ENCODE results near the gene PRSS57. TPM values are rescaled to one million over a fixed set of nuclear protein-coding genes. Genes with fewer than 3 reads are reported as not detected.
A peak's percentile ranks its signal among the peaks of the same experiment; 100 is the strongest.

PRSS57 gene
- total RNA-seq, 1 experiment from 2014 or later = not detected

DNA sequence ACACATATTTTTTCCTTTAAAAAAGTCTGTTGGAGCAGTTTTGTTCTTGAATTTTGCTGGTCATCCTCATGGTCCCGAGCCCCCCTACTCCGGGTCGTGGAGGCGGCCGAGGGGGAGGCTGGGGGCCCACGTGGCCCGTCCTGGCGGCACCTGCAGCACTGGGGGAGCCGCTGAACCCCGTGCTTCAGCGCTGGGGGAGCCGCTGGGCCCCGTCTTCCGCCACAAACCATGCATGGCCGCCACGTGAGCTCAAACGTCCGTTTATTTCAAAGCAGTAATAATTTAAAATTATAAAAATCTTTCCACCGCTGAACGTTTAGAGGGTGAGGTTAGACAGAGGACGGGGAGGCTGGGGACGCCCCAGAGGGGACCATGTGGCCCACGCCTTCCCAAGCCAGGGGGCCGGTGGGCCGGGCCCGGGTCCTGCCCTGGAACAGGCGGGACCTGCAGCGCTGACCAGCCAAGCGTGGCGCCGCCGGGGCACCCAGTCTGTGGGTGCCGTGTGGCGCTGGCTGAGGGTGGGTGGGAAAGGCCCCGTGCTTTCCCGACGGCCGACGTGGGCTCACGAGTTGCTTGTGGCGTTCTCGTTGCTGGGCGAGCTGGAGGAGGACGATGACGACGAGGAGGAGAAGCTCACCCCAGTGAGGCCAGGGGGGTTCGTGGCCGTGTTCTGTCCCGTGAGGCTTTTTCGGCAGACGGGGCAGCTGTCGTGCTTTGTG is 47.5 kb downstream of the PRSS57 start:
- in situ Hi-C loops (cut with HindIII; ENCODE audit: low pct_unique_long_range_greater_than_20kb, low sequenced_read_pairs) = no loop called here
- DNase-seq (ENCODE audit: low read depth) = no peak

DNA sequence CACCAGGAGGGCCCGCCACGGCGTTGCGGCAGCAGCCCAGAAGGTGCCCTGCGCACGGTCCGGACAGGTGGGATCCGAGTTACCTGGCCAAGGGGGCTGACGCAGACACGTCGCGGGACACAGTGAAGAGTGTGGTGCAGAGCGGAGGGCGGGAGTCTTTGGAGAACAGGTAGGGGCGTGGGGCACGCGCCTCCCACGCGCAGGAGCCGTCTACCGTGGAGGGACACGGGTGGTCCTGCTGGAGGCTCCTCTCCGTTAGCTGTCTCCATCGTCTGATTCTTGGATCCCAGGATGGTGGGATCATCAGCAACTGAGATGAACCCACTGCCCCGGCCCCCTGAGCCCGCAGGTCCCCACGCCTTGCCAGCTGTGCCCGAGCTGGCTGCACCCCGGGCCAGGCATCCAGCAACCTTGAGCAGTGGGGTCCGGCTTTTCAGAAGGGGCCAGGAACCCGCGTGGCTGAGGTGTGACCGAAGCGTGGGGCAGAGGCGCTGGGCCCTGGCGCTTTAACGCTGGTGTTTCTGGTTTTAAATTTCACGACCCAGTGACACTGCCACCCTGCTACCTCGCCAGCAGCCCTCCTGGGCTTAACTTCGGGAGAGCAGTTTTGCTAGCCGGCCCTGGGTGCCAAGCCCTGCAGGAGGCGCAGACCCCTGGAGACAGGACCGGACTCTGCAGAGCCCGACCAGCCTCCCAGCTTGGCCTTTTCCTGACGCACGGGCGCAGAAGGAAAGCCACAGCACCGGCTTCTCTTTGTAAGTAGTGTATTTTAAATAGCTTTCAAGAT is 48.3 kb downstream of the PRSS57 start:
- no peak for DNase-seq (ENCODE audit: low read depth)
- in situ Hi-C loops (cut with HindIII; ENCODE audit: low pct_unique_long_range_greater_than_20kb, low sequenced_read_pairs) = no loop called here

DNA sequence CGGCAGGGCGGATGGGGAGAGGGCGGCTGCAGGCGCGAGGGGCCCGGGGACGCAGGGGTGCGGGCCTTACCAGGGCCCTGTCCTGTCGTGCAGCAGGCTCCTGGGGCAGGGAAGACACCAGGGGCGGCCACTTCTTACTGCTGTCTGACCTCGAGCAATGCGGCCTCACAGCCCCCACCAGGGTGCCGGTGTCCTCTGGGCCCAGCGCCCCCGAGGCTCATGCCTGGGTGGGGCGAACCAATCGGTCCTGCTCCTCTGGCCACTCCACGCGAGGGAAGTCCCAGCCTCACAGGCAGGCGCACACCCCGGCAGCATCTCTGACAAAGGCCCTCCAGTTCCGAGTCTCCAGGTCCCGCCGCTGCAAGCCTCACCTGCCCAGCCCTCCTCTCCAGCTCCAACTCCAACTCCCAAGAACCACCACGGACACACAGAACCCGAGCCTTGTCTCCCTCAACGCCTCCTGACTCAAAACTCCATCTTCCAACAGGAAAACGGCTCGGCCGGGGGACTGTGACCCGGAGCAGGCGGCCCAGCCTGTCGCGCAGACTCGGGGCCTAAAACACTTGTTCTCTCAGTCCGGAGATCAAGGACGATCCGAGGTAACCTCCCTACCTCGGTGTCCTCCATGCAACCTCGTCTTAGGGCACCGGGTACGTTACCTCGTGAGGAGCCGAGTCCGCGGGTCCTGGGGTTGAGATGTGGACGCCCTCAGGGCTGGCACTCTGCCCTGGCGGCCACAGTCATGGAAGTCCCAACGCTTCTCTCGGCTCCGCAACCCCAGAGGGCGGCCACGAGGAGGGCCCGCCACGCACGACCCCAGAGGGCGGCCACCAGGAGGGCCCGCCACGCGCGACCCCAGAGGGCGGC is 49.1 kb downstream of the PRSS57 start:
- in situ Hi-C loops (cut with HindIII; ENCODE audit: low pct_unique_long_range_greater_than_20kb, low sequenced_read_pairs) = no loop called here

DNA sequence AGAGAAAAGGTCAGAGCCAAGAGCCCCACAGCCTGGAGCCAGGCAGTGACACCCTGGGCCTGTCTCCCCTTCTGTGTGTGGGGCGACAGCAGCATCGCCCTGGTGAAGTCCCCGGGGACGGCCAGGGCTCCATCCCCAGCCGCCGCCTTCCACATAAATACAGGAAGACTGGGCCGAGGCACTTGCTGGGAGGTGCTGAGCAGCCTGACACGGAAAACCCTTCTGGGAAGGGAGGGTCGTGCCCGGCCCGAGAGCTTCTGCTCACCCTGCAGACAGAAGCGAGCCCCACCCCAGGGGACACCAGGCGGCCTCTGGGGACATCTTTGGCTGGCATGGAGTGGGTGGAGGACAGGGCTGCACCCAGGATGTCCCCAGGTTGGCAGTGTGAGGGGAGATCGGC is 50.5 kb downstream of the PRSS57 start:
- no peak for DNase-seq (ENCODE audit: low read depth)
- in situ Hi-C loops (cut with HindIII; ENCODE audit: low pct_unique_long_range_greater_than_20kb, low sequenced_read_pairs) = no loop called here

More for the DNA sequence above, 49.1 kb downstream of the PRSS57 start:
- DNase-seq (ENCODE audit: low read depth) = no peak

DNA sequence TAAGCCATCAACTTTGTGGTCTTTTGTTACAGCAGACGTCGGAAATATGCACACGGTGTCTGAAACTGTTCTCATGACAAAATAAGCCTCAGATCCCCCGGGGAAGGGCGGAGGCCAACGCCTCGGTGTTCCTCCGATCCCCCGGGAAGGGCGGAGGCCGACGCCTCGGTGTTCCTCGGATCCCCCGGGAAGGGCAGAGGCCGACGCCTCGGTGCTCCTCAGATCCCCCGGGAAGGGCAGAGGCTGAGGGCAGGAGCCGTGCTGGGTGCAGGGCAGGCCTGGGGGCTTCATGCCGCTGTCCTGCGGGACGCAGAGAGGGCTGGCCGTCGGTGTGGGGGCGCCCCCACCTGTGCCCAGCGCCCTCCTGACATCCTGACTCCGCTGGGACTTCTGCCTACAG is 50.9 kb downstream of the PRSS57 start:
- no peak for DNase-seq (ENCODE audit: low read depth)
- in situ Hi-C loops (cut with HindIII; ENCODE audit: low pct_unique_long_range_greater_than_20kb, low sequenced_read_pairs) = no loop called here

DNA sequence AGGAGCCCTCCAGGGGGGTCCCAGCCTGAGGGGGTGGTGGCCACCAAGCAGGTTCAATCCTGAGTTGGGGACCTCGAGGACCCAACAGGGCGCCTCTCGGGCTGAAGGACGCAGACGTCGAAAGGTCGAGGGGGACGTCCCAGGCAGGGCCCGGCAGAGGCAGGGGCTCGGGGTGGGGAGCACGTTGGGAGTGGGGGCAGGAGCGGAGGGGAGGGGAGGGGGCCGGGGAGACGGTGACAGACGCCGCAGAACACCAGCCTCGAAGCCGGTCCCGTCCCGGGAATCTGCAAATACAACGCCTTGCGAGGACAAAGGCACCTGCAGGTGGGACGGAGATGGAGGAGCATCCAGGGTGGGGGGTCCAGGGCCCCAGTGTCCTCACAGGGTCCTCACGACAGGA is 51.5 kb downstream of the PRSS57 start:
- in situ Hi-C loops (cut with HindIII; ENCODE audit: low pct_unique_long_range_greater_than_20kb, low sequenced_read_pairs) = no loop called here

DNA sequence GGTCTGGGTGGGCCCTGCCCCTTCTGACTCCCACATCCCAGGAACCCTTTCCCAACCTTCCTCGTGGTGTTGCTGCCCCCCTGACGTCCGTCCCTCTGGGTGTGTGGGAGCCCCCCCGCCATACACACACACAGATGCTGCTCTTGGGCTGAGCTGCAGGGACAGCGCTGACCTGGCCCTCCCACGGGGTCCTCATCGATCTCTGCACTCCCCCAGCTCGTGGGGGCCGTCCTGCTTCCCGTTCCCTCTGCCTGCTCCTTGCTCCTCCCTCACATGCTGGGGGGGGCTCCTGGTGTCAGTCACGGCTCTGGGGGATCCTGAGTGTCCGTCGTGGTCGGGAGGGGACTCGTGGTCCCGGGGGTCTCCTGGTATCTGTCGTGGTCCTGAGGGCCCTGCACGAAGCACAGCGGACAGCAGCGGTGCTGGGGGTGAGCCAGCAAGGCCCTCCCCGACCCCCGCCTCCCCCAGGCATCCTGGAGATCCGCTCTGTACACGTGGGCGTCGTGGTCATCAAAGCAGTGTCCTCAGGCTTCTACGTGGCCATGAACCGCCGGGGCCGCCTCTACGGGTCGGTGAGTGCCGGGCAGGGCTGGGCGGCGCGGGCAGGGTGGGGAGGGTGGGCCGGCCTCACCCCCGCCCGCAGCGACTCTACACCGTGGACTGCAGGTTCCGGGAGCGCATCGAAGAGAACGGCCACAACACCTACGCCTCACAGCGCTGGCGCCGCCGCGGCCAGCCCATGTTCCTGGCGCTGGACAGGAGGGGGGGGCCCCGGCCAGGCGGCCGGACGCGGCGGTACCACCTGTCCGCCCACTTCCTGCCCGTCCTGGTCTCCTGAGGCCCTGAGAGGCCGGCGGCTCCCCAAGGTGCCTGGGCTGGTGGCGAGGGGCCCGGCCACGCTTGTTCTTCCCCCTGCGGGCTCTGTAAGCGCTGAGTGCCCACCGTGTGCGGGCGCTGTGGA is 52.2 kb downstream of the PRSS57 start:
- in situ Hi-C loops (cut with HindIII; ENCODE audit: low pct_unique_long_range_greater_than_20kb, low sequenced_read_pairs) = no loop called here
- DNase-seq (ENCODE audit: low read depth) = no peak

More for the DNA sequence above, 51.5 kb downstream of the PRSS57 start:
- no peak for DNase-seq (ENCODE audit: low read depth)

DNA sequence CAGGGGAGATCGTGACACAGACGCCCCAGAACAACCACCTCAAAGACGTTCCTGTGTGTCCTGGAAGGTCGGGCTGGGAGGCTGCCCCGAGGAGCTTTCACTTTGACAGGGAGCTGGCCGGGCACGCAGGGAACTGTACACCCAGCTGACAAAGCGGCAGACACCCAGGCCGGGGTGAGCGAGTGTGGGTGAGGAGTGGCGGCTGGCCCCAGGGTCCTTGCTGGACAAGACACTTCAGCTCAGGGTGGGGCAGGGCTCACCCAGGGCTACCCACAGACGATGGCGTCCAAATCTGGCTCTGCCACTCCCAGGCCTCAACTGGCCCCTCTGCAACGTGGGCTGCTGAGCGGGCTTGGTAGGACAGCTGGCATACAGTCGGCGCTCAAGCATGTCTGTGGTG is 53.5 kb downstream of the PRSS57 start:
- in situ Hi-C loops (cut with HindIII; ENCODE audit: low pct_unique_long_range_greater_than_20kb, low sequenced_read_pairs) = no loop called here
- no peak for DNase-seq (ENCODE audit: low read depth)

DNA sequence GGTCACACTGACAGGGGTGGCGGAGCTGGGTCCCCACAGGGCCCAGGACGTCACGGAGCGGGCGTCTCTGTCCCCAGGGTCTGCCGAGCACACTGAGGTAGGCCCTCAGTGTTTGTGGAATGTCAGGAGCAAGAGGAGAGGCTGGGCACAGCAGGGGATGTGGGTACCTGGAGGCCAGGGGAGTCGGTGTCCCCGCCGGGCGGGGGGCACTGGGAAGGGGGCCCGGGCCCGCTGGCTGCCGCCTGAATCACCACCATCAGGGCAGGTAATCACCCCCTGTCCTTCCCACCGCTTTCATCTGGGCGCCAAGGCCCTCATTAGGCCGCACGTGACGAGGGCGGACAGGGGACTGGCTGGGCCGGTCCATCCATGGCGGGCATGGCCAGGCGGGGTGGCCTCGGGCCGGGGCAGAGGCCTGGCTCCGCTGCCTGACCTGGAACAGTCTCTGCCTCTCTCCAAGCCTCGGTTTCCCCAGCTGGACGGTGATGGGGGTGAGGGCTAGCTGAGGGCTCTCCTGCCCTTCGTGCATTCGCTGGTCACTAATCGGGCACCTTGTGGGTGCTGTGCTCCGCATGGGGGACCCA is 54.6 kb downstream of the PRSS57 start:
- DNase-seq (ENCODE audit: low read depth) = no peak
- in situ Hi-C loops (cut with HindIII; ENCODE audit: low pct_unique_long_range_greater_than_20kb, low sequenced_read_pairs) = no loop called here

DNA sequence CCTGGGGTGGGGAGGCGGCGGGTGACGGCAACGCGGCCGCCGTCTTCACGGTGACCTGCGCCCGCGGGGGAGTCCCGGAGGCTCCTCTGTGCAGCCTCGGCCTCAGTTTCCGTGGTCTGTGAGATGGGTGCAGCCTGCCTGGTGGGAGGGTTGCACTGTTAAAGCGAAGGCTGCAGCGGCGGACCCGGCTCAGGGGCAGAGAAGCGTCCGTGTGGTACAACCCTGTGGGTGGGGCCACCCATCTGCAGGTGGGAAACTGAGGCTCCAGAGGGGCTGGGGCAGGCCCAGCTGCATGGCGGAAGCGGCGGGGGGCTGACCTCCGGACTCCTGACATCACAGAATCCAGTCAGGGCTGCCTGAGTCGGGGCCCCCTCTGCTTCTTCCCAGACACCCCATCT is 55.1 kb downstream of the PRSS57 start:
- no peak for DNase-seq (ENCODE audit: low read depth)
- in situ Hi-C loops (cut with HindIII; ENCODE audit: low pct_unique_long_range_greater_than_20kb, low sequenced_read_pairs) = no loop called here

DNA sequence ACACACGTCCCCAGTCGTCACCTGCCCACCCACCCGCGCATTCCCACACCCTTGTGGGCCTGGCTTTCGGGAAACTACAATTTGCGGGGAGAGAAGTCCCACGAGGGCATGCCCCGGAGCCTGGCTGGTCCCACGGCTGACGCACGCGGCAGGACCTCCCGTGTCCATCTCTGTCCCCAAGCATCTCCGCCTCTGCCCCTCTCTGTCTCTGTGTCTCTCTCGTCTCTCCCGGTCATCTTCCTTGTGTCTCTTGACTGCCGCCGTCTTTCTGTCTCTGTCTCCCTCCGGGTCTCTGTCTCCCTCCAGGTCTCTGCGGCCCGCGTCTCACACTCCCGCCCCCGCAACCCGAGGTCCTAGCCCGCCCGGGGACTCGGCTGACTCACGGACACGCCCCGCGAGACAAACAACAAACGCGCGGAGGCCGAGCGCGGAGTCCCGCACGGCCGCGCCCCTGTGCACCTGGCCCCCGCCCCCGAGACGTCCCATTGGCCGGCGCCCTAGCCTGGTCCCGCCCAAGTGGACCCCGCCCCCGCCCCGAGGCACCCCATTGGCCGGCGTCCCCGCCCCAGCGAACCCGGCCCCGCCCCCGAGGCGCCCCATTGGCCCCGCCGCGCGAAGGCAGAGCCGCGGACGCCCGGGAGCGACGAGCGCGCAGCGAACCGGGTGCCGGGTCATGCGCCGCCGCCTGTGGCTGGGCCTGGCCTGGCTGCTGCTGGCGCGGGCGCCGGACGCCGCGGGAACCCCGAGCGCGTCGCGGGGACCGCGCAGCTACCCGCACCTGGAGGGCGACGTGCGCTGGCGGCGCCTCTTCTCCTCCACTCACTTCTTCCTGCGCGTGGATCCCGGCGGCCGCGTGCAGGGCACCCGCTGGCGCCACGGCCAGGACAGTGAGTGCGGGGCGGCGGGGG is 55.7 kb downstream of the PRSS57 start, which contains the start of gene FGF22:
TSS of gene FGF22 (plus strand) at position 627 of the 908 bp plus-strand sequence. CDS start at position 674, 47 bp downstream.
- peak; percentile 64 for DNase-seq (ENCODE audit: low read depth)
- in situ Hi-C loops (cut with HindIII; ENCODE audit: low pct_unique_long_range_greater_than_20kb, low sequenced_read_pairs) = no loop called here

DNA sequence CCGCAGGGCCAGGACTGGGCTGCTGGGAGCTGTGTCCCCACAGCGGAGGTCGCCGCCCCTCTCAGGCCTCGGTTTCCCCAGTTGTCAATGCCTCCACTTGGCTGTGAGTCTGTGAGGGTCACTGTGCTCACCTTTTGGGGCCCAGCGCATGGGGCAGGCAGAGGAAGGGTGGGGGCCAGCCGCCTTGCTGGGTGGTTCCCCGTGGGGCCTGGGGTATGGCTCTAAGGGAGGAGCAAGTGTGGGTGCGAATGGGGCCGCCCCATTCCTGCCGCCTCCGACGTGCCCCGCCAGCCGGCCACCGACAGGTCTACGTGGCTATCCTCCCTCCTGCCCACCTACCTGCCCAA is 56.4 kb downstream of the PRSS57 start:
- no peak for DNase-seq (ENCODE audit: low read depth)
- in situ Hi-C loops (cut with HindIII; ENCODE audit: low pct_unique_long_range_greater_than_20kb, low sequenced_read_pairs) = no loop called here

Other genes starting within 250 kb of the PRSS57 start
- gene SHC2, start 234.4 kb downstream of the PRSS57 start, total RNA-seq (2014; rRNA removed; shearing (Covaris generic); ENCODE audit: low replicate concordance) = 0.98 and 1.2 TPM in 2 replicates
- not detected in 2 replicates for gene MADCAM1, start 199.0 kb downstream of the PRSS57 start, total RNA-seq (2014; rRNA removed; shearing (Covaris generic); ENCODE audit: low replicate concordance)
- gene TPGS1, start 188.0 kb downstream of the PRSS57 start, total RNA-seq (2014; rRNA removed; shearing (Covaris generic); ENCODE audit: low replicate concordance) = 27.3 and 47.1 TPM in 2 replicates
- gene CDC34, start 163.7 kb downstream of the PRSS57 start, total RNA-seq (2014; rRNA removed; shearing (Covaris generic); ENCODE audit: low replicate concordance) = 35.0 and 38.4 TPM in 2 replicates
- not detected in 2 replicates for gene GZMM, start 151.4 kb downstream of the PRSS57 start, total RNA-seq (2014; rRNA removed; shearing (Covaris generic); ENCODE audit: low replicate concordance)
- gene BSG, start 122.9 kb downstream of the PRSS57 start, total RNA-seq (2014; rRNA removed; shearing (Covaris generic); ENCODE audit: low replicate concordance) = 255 and 330 TPM in 2 replicates
- 2.1 and 3.2 TPM in 2 replicates for gene HCN2, start 105.6 kb downstream of the PRSS57 start, total RNA-seq (2014; rRNA removed; shearing (Covaris generic); ENCODE audit: low replicate concordance)
- gene POLRMT, start 61.9 kb downstream of the PRSS57 start, total RNA-seq (2014; rRNA removed; shearing (Covaris generic); ENCODE audit: low replicate concordance) = 30.4 and 40.5 TPM in 2 replicates
- not detected in 2 replicates for gene FGF22, start 55.6 kb downstream of the PRSS57 start, total RNA-seq (2014; rRNA removed; shearing (Covaris generic); ENCODE audit: low replicate concordance)
- 21.3 and 30.9 TPM in 2 replicates for gene RNF126, start 32.2 kb downstream of the PRSS57 start, total RNA-seq (2014; rRNA removed; shearing (Covaris generic); ENCODE audit: low replicate concordance)
- gene FSTL3, start 19.1 kb downstream of the PRSS57 start, total RNA-seq (2014; rRNA removed; shearing (Covaris generic); ENCODE audit: low replicate concordance) = 83.8 and 95.5 TPM in 2 replicates
- 14.1 and 20.5 TPM in 2 replicates for gene PALM, start 13.5 kb upstream of the PRSS57 start, total RNA-seq (2014; rRNA removed; shearing (Covaris generic); ENCODE audit: low replicate concordance)
- 3.9 and 9.6 TPM in 2 replicates for gene MISP, start 55.7 kb upstream of the PRSS57 start, total RNA-seq (2014; rRNA removed; shearing (Covaris generic); ENCODE audit: low replicate concordance)
- gene PTBP1, start 102.0 kb upstream of the PRSS57 start, total RNA-seq (2014; rRNA removed; shearing (Covaris generic); ENCODE audit: low replicate concordance) = 136 and 182 TPM in 2 replicates
- gene PLPPR3, start 126.5 kb upstream of the PRSS57 start, total RNA-seq (2014; rRNA removed; shearing (Covaris generic); ENCODE audit: low replicate concordance) = 3.1 and 13.6 TPM in 2 replicates
- not detected in 2 replicates for gene AZU1, start 132.4 kb upstream of the PRSS57 start, total RNA-seq (2014; rRNA removed; shearing (Covaris generic); ENCODE audit: low replicate concordance)
- gene PRTN3, start 145.5 kb upstream of the PRSS57 start, total RNA-seq (2014; rRNA removed; shearing (Covaris generic); ENCODE audit: low replicate concordance) = 0.14 TPM in 1 of 2 replicates, not detected in the other
- not detected in 2 replicates for gene ELANE, start 156.9 kb upstream of the PRSS57 start, total RNA-seq (2014; rRNA removed; shearing (Covaris generic); ENCODE audit: low replicate concordance)
- gene CFD, start 164.2 kb upstream of the PRSS57 start, total RNA-seq (2014; rRNA removed; shearing (Covaris generic); ENCODE audit: low replicate concordance) = 6.8 and 9.9 TPM in 2 replicates
- gene MED16, start 197.7 kb upstream of the PRSS57 start, total RNA-seq (2014; rRNA removed; shearing (Covaris generic); ENCODE audit: low replicate concordance) = 17.3 and 26.9 TPM in 2 replicates
- not detected in 2 replicates for gene RNU6-9, start 198.0 kb upstream of the PRSS57 start, total RNA-seq (2014; rRNA removed; shearing (Covaris generic); ENCODE audit: low replicate concordance)
- gene R3HDM4, start 217.8 kb upstream of the PRSS57 start, total RNA-seq (2014; rRNA removed; shearing (Covaris generic); ENCODE audit: low replicate concordance) = 6.2 and 34.0 TPM in 2 replicates
- not detected in 2 replicates for gene KISS1R, start 221.9 kb upstream of the PRSS57 start, total RNA-seq (2014; rRNA removed; shearing (Covaris generic); ENCODE audit: low replicate concordance)
- gene ARID3A, start 230.6 kb upstream of the PRSS57 start, total RNA-seq (2014; rRNA removed; shearing (Covaris generic); ENCODE audit: low replicate concordance) = 7.8 and 12.2 TPM in 2 replicates

Data from Caki2 (cell line).